Endothelial cell of umbilical vein (primary cell): Measurements from ENCODE around the gene MAPK4. TPM values are rescaled to one million over a fixed set of nuclear protein-coding genes. Genes with fewer than 3 reads are reported as not detected.

Experiments used
- BruUV-seq: library from RNA; stranded (reverse); fragments of 400-500 nt; replicated peaks from 2 replicates; lab custom pipeline; 2021; lab: Mats Ljungman, UMichigan
- CTCF ChIA-PET: fragments of 300-600, 350-600 bp; sonication (Branson Sonifier 250); formaldehyde crosslinking; loops from one replicate; lab custom pipeline; 2021; ENCODE audit warnings: antibody characterized with exemption, inconsistent platforms; lab: Charles Lee
- POLR2A ChIA-PET: fragments of 300-600, 350-600 bp; sonication (Branson Sonifier 250); formaldehyde crosslinking; loops from one replicate; lab custom pipeline; 2021; ENCODE audit warnings: antibody characterized with exemption, inconsistent platforms; lab: Charles Lee
- DNase-seq: peaks from one replicate; pipeline ENCODE4 v3.0.0-alpha.2; 2011; ENCODE audit warnings: low read depth, low spot score
- FAIRE-seq: peaks from 2 replicates; lab custom pipeline; 2011; peaks lifted over from hg19 to GRCh38; lab: Jason Lieb, UNC
- H2AFZ ChIP-seq: 2 replicates; pipeline ENCODE4 v1.6.0; 2012; ENCODE audit warnings: low read depth, low read length, control low read depth, inconsistent platforms
- H3K27ac ChIP-seq: 2 replicates; pipeline ENCODE4 v1.5.1; 2011; ENCODE audit warnings: low read depth, mild to moderate bottlenecking, control low read depth, low read length, moderate library complexity; ENCODE audit not compliant: insufficient read depth
- H3K27me3 ChIP-seq, 2 experiments: 2 replicates each; pipeline versions ENCODE4 v1.6.0 to v1.6.1; 2011; ENCODE audit warnings: low read length in 2 of 2, mixed read lengths in 1 of 2; ENCODE audit not compliant: control insufficient read depth in 2 of 2, insufficient read depth in 2 of 2
- H3K36me3 ChIP-seq, 2 experiments: 2 replicates in 1 of 2; 3 replicates in 1 of 2; pipeline ENCODE4 v1.5.1; 2011; ENCODE audit warnings: low read length in 2 of 2, mild to moderate bottlenecking in 1 of 2, moderate library complexity in 1 of 2; ENCODE audit not compliant: control insufficient read depth in 2 of 2, insufficient read depth in 2 of 2; ENCODE audit errors: extremely low read depth in 1 of 2
- H3K4me1 ChIP-seq: 3 replicates; pipeline ENCODE4 v1.5.1; 2011; ENCODE audit warnings: mild to moderate bottlenecking, low read length; ENCODE audit not compliant: control insufficient read depth, insufficient read depth; ENCODE audit errors: extremely low read depth
- H3K4me2 ChIP-seq: 2 replicates; pipeline ENCODE4 v1.6.1; 2011; ENCODE audit warnings: low read length, control low read depth, mixed read lengths; ENCODE audit not compliant: insufficient read depth
- H3K4me3 ChIP-seq, 3 experiments: fragments of 200-600 bp in 1 of 3; sonication (generic), shearing (Covaris generic) in 1 of 3; replicated peaks in 1 of 3; 2 replicates each; pipeline ENCODE4 v1.5.1; 2011 to 2016; ENCODE audit warnings: control low read depth in 3 of 3, low read length in 3 of 3, mild to moderate bottlenecking in 2 of 3, inconsistent platforms in 1 of 3, low read depth in 1 of 3, moderate library complexity in 1 of 3; ENCODE audit not compliant: insufficient read depth in 1 of 3
- H3K79me2 ChIP-seq: 2 replicates; pipeline ENCODE4 v1.6.0; 2012; ENCODE audit warnings: low read length, inconsistent platforms; ENCODE audit not compliant: control insufficient read depth, insufficient read depth
- H3K9ac ChIP-seq: replicated peaks from 2 replicates; pipeline ENCODE3; 2011; ENCODE audit warnings: low read length, control low read depth; ENCODE audit not compliant: insufficient read depth; ENCODE audit errors: extremely low read depth
- H3K9me1 ChIP-seq: replicated peaks from 3 replicates; pipeline ENCODE4 v1.6.0; 2011; ENCODE audit warnings: mild to moderate bottlenecking, low read length; ENCODE audit not compliant: control insufficient read depth, insufficient read depth; ENCODE audit errors: extremely low read depth
- H3K9me3 ChIP-seq: replicated peaks from 2 replicates; pipeline ENCODE4 v1.5.1; 2012; ENCODE audit warnings: low read length, inconsistent platforms; ENCODE audit not compliant: control insufficient read depth, insufficient read depth
- H4K20me1 ChIP-seq: replicated peaks from 2 replicates; pipeline ENCODE3; 2011; ENCODE audit warnings: mild to moderate bottlenecking, low read length; ENCODE audit not compliant: control insufficient read depth, insufficient read depth; ENCODE audit errors: extremely low read depth
- EZH2 ChIP-seq: IDR thresholded peaks from 2 replicates; pipeline ENCODE4 v1.6.1; 2012; ENCODE audit warnings: borderline replicate concordance, low read depth, mild to moderate bottlenecking, moderate library complexity, low read length, inconsistent platforms; ENCODE audit not compliant: severe bottlenecking
- FOS ChIP-seq: IDR thresholded peaks from 2 replicates; pipeline ENCODE4 v1.6.1; 2011; ENCODE audit warnings: mild to moderate bottlenecking, low read length, moderate library complexity, borderline replicate concordance; ENCODE audit not compliant: insufficient read depth
- GATA2 ChIP-seq: IDR thresholded peaks from 2 replicates; pipeline ENCODE4 v1.7.0; 2011; ENCODE audit warnings: low read depth, mild to moderate bottlenecking, moderate library complexity, mixed read lengths, low read length; ENCODE audit not compliant: insufficient read length, insufficient read depth
- JUN ChIP-seq: IDR thresholded peaks from 2 replicates; pipeline ENCODE4 v1.6.1; 2011; ENCODE audit warnings: borderline replicate concordance, low read depth; ENCODE audit not compliant: insufficient read length, insufficient read depth
- MAX ChIP-seq: IDR thresholded peaks from 2 replicates; pipeline ENCODE4 v1.6.1; 2011; ENCODE audit not compliant: insufficient read depth, insufficient read length
- MYC ChIP-seq: IDR thresholded peaks from one replicate; pipeline ENCODE4 v1.6.1; 2011; ENCODE audit warnings: mild to moderate bottlenecking, low read depth, low read length
- POLR2A ChIP-seq: IDR thresholded peaks from 2 replicates; pipeline ENCODE4 v1.6.1; 2012; ENCODE audit warnings: low read depth, mild to moderate bottlenecking, control low read depth, low read length
- POLR2AphosphoS5 ChIP-seq: IDR thresholded peaks from 2 replicates; pipeline ENCODE4 v1.6.1; 2012; ENCODE audit warnings: low read depth, mild to moderate bottlenecking, control low read depth, low read length, moderate library complexity; ENCODE audit not compliant: insufficient read depth
- dilution Hi-C: fragments of 300-500 bp; cut with MboI; formaldehyde crosslinking; loops from one replicate; pipeline ENCODE4 v1.15.0; 2019; ENCODE audit warnings: low sequenced_read_pairs; ENCODE audit not compliant: extremely low pct_ligation_motif_present
- intact Hi-C: fragments of 100-400 bp; cut with micrococcal nuclease; formaldehyde crosslinking; loops from one replicate; pipeline ENCODE4 v1.10.0; 2022
- polyA plus RNA-seq, 4 experiments: library from polyadenylated mRNA; depleted of rRNA in 3 of 4; stranded (reverse) in 3 of 4; unstranded in 1 of 4; fragments of >200 nt; gene quantifications; 2 replicates each; pipeline versions ENCODE4 v1.2.1 to v1.2.3, GENCODE V29; 2011 to 2012; ENCODE audit warnings: missing spikeins in 1 of 4
- total RNA-seq: library from RNA; stranded (reverse); gene quantifications from 2 replicates; pipeline ENCODE4 v1.2.3, GENCODE V29; 2021
- TF ChIP-seq, protein P1 (sequence below), 2 donors: IDR thresholded peaks; 1 replicate in 1 of 2; 2 replicates in 1 of 2; pipeline ENCODE4 v1.5.1; 2011; ENCODE audit warnings: low read length in 2 of 2, mild to moderate bottlenecking in 2 of 2, moderate library complexity in 2 of 2, control low read depth in 1 of 2, inconsistent platforms in 1 of 2, low read depth in 1 of 2; ENCODE audit not compliant: insufficient read depth in 1 of 2; ENCODE audit errors: extremely low read depth in 1 of 2

The MAPK4 gene
- total and polyA plus RNA-seq, 2 donors (not counting 3 experiments of a cell fraction or from before 2014, with no cell fraction given), result not detected

DNA sequence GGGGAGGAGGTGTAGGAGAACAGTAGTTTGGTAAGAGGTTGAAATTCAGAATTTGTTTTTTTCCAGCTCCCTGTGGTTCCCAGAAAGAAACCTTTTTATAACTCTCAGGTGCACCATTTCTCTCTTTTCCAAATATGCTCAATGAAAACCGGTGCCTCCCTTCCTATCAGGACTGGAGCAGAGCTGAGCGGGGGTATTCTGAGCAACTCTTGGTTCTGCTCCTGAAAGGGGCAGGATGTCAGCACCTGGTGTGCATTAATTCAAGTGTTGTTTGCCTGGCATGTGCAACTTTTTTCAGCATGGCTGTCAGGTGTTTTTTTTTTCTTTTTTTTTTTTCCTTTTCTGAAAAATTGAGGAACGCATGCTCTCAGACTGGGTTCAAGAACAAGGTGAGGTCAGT is 74.1 kb downstream of the MAPK4 start:
- Histone ChIP-seq H2AFZ (no peak overlapping the region), H3K9ac (no peak overlapping the region), H3K36me3 (no peaks in the 10 kb centered on the region), H3K27ac (no peak overlapping the region), H3K4me2 (no peak overlapping the region), H4K20me1 (no peaks in the 10 kb centered on the region), H3K9me1 (no peaks in the 10 kb centered on the region), H3K9me3 (no peaks in the 10 kb centered on the region), H3K4me1 (no peaks in the 10 kb centered on the region), H3K4me3 (no peak overlapping the region), H3K27me3 (no peaks in the 10 kb centered on the region), H3K79me2 (no peaks in the 10 kb centered on the region)
- intact Hi-C loops (no loop called here), dilution Hi-C loops (no loop called here)
- DNase-seq (no peak), FAIRE-seq (no peak)
- TF ChIP-seq POLR2AphosphoS5 (no peak), FOS (no peak), EZH2 (no peak), JUN (no peak), POLR2A (no peak), MYC (no peak), MAX (no peak), GATA2 (no peak)
- TF ChIP-seq, protein P1, sequence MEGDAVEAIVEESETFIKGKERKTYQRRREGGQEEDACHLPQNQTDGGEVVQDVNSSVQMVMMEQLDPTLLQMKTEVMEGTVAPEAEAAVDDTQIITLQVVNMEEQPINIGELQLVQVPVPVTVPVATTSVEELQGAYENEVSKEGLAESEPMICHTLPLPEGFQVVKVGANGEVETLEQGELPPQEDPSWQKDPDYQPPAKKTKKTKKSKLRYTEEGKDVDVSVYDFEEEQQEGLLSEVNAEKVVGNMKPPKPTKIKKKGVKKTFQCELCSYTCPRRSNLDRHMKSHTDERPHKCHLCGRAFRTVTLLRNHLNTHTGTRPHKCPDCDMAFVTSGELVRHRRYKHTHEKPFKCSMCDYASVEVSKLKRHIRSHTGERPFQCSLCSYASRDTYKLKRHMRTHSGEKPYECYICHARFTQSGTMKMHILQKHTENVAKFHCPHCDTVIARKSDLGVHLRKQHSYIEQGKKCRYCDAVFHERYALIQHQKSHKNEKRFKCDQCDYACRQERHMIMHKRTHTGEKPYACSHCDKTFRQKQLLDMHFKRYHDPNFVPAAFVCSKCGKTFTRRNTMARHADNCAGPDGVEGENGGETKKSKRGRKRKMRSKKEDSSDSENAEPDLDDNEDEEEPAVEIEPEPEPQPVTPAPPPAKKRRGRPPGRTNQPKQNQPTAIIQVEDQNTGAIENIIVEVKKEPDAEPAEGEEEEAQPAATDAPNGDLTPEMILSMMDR (IDR thresholded peaks at IDR 0.05; ENCODE audit: extremely low read depth in 1 of 2, insufficient read depth in 1 of 2, low read depth in 1 of 2, low read length in 2 of 2), result no peak
- ChIA-PET CTCF (no interaction called here), POLR2A (no interaction called here)
- no TSS peak for BruUV-seq
